ENCODE measurements around the gene CCDC88B.

- TF ChIP-seq CREB1 (IDR thresholded peaks at IDR 0.05; ENCODE audit: low read depth) (no peak), MAX (IDR thresholded peaks at IDR 0.05) (0 out of 2 replicates have a peak, but pooled peaks have one; percentile 20), TAF1 (IDR thresholded peaks at IDR 0.05; ENCODE audit: low read depth) (no peak), YY1 (IDR thresholded peaks at IDR 0.05; ENCODE audit: low read depth) (0 out of 2 replicates have a peak, but pooled peaks have one; percentile 16), EP300 (IDR thresholded peaks at IDR 0.05; ENCODE audit: borderline replicate concordance) (no peak; the same call in 1 of the 2 replicates)
These were observed 42.2 kb upstream of the CCDC88B start for GRCh38 chr11:64297699-64298358.

All from Ishikawa (cell line).